ENCODE measurements around the gene ETV3L.

DNA sequence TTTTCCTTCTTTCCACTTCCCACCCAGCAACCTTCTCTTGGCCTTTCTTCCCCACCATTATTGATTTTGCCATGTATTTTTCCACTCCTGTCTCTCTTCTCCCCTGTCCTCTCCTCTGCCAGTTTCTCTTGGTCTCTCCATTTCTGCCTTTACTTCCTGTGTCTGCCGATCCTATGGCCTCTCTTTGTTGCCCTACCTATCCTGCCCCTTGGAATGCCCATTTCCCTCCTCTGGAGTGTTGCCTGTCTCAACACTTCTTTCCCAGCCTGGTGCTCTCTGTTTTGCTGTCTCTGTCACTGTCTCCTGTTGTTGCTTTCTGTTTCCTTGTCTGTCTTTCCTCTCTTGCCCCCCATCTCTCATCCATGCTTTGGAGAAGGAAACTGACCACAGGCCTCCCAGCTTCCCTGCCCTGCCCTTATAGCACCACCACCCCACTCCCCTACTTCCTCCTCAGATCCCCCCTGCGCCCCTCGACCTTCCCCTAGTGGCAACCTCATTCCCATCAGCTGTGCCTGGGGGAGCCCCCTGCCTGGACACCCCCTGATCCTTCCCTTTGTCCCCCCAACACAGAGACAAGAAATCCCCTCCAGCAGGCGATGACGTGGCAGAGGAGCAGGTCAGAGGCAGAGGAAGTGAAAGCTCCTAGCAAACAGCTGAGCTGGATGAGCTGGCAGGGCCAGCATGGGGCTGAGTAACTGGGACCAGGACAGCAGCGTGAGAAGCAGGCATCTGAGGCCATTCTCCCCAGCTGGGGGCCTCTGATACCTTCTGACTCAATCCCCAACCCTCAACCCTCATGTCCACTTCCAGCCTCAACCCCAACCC is 6.6 kb upstream of the ETV3L start:
- no peak for TF ChIP-seq SNAI2 (CRISPR knock-in tag; IDR thresholded peaks at IDR 0.05)
- TF ChIP-seq, protein P1, sequence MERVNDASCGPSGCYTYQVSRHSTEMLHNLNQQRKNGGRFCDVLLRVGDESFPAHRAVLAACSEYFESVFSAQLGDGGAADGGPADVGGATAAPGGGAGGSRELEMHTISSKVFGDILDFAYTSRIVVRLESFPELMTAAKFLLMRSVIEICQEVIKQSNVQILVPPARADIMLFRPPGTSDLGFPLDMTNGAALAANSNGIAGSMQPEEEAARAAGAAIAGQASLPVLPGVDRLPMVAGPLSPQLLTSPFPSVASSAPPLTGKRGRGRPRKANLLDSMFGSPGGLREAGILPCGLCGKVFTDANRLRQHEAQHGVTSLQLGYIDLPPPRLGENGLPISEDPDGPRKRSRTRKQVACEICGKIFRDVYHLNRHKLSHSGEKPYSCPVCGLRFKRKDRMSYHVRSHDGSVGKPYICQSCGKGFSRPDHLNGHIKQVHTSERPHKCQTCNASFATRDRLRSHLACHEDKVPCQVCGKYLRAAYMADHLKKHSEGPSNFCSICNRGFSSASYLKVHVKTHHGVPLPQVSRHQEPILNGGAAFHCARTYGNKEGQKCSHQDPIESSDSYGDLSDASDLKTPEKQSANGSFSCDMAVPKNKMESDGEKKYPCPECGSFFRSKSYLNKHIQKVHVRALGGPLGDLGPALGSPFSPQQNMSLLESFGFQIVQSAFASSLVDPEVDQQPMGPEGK (CRISPR knock-in tag; IDR thresholded peaks at IDR 0.05; ENCODE audit: borderline replicate concordance): no peak

Measured in SK-N-SH treated with all-trans-retinoic acid at 6 μM for 48 hours (cell line).